ENCODE data around the gene MROH2A.

Gene MROH2A

DNA sequence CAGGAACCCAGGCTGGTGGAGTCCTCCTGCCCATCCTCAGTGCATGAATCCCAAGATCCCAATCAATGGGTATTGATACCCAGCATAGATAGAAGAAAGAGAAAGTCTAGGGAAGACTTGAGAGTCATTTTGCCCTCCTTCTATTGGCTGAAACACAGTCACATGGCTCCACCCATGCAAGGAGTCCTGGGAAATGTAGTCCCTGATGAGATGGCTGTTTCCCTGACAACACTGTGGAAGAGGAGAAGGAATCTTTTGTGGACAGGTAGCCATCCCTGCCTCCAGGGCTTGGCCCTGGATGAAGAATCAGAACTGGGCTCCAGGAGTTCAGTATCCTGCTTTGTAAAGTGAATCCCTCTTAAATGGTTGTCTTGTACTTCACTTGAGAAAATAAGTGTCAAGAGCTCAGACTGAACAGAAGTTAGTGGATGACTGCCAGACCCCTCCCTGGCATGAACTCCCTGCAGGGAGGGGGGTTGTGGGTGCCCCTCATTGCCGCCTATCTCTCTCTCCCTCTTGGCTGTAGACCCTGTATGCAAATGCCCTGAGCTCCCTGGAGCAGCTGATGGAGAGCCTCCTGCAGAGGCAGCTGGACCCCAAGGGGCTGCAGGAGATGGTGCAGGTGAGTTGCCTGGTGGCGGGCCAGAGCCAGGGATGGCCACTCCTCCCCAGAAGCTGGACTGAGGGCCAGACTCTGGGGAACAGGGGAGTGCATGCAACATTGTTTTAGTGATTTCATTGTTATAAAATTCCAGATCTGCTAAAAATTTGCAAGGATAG lies 36.1 kb downstream of the MROH2A start:
- Histone ChIP-seq H3K9ac (ENCODE audit: low read depth, low read length, poor library complexity, severe bottlenecking) (no peak overlapping the region), H3K4me1 (ENCODE audit: insufficient read depth, low read length, poor library complexity, severe bottlenecking) (no peaks in the 10 kb centered on the region), H3K79me2 (ENCODE audit: insufficient read depth, low read length) (no peaks in the 10 kb centered on the region), H3K4me3 (ENCODE audit: low read length, poor library complexity, severe bottlenecking) (no peak overlapping the region), H4K20me1 (ENCODE audit: insufficient read depth, low read length, poor library complexity, severe bottlenecking) (no peaks in the 10 kb centered on the region), H3K9me2 (replicated peaks; ENCODE audit: low read depth, low read length) (no peaks in the 10 kb centered on the region), H3F3A (ENCODE audit: low read depth) (no peaks in the 10 kb centered on the region), H2AFZ (ENCODE audit: low read length) (no peak overlapping the region), H3K36me3 (ENCODE audit: insufficient read depth, low read length) (no peaks in the 10 kb centered on the region), H3K27me3 (ENCODE audit: insufficient read depth, low read length, poor library complexity, severe bottlenecking) (no peaks in the 10 kb centered on the region), H3K9me3 (ENCODE audit: insufficient read depth, low read depth, low read length) (no peaks in the 10 kb centered on the region), H3K4me2 (ENCODE audit: low read depth, low read length, poor library complexity, severe bottlenecking) (no peak overlapping the region)
- no peak for TF ChIP-seq EZH2phosphoT487 (IDR thresholded peaks at IDR 0.05; ENCODE audit: borderline replicate concordance)
- TF ChIP-seq, protein P1, sequence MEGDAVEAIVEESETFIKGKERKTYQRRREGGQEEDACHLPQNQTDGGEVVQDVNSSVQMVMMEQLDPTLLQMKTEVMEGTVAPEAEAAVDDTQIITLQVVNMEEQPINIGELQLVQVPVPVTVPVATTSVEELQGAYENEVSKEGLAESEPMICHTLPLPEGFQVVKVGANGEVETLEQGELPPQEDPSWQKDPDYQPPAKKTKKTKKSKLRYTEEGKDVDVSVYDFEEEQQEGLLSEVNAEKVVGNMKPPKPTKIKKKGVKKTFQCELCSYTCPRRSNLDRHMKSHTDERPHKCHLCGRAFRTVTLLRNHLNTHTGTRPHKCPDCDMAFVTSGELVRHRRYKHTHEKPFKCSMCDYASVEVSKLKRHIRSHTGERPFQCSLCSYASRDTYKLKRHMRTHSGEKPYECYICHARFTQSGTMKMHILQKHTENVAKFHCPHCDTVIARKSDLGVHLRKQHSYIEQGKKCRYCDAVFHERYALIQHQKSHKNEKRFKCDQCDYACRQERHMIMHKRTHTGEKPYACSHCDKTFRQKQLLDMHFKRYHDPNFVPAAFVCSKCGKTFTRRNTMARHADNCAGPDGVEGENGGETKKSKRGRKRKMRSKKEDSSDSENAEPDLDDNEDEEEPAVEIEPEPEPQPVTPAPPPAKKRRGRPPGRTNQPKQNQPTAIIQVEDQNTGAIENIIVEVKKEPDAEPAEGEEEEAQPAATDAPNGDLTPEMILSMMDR (conservative IDR thresholded peaks at IDR 0.05; ENCODE audit: low read length) = no peak

DNA sequence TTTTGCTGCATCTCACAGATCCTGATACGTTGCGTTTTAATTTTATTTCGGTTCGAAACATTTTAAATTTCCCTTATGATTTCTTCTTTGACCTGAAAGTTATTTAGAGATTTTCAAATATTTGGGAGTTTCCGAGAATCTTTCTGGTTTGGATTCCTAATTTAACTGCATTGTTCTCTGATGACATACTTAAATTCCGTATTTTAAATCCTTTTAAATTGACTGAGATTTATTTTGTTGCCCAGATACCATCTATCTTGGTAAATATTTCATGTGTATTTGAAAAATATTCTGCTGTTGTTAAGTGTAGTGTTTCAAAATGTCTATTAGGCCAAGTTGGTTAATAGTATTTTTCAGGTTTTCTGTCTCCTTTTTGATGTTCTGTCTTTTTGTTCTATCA lies 37.7 kb downstream of the MROH2A start:
- no peak overlapping the region for H3K4me2 ChIP-seq (ENCODE audit: low read depth, low read length, poor library complexity, severe bottlenecking)
- no peak overlapping the region for H3K4me3 ChIP-seq (ENCODE audit: low read length, poor library complexity, severe bottlenecking)
- H2AFZ ChIP-seq (ENCODE audit: low read length) = no peak overlapping the region
- H3K27me3 ChIP-seq (ENCODE audit: insufficient read depth, low read length, poor library complexity, severe bottlenecking) = no peaks in the 10 kb centered on the region
- no peaks in the 10 kb centered on the region for H3K36me3 ChIP-seq (ENCODE audit: insufficient read depth, low read length)
- H3K79me2 ChIP-seq (ENCODE audit: insufficient read depth, low read length) = no peaks in the 10 kb centered on the region
- H3K9ac ChIP-seq (ENCODE audit: low read depth, low read length, poor library complexity, severe bottlenecking) = no peak overlapping the region
- no peaks in the 10 kb centered on the region for H3K9me2 ChIP-seq (replicated peaks; ENCODE audit: low read depth, low read length)
- no peaks in the 10 kb centered on the region for H3K4me1 ChIP-seq (ENCODE audit: insufficient read depth, low read length, poor library complexity, severe bottlenecking)
- H3K9me3 ChIP-seq (ENCODE audit: insufficient read depth, low read depth, low read length) = no peaks in the 10 kb centered on the region
- H3F3A ChIP-seq (ENCODE audit: low read depth) = no peaks in the 10 kb centered on the region
- no peaks in the 10 kb centered on the region for H4K20me1 ChIP-seq (ENCODE audit: insufficient read depth, low read length, poor library complexity, severe bottlenecking)
- TF ChIP-seq, protein P1 (conservative IDR thresholded peaks at IDR 0.05; ENCODE audit: low read length) = no peak

DNA sequence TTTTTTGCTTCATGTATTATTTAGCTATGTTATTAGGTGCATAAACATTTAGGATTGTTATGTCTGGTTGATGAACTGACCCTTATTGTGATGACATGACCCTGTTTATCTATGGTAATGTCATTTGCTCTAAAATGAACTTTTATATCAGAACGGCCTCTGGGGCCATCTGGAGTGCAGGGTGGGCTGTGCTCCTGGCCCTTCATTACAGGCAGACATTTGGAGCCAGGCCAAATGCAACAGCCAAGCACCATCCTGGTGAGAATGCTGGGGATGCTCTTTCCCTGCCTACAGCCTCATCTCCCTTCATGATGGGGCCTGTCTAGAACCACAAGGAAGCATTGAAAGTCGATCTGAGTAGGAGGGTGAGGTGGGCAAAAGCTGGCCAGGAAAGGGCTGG lies 38.2 kb downstream of the MROH2A start:
- Histone ChIP-seq H3K9me2 (replicated peaks; ENCODE audit: low read depth, low read length) (no peaks in the 10 kb centered on the region), H3K4me3 (ENCODE audit: low read length, poor library complexity, severe bottlenecking) (no peak overlapping the region), H3K27me3 (ENCODE audit: insufficient read depth, low read length, poor library complexity, severe bottlenecking) (no peaks in the 10 kb centered on the region), H3K4me2 (ENCODE audit: low read depth, low read length, poor library complexity, severe bottlenecking) (no peak overlapping the region), H3K9ac (ENCODE audit: low read depth, low read length, poor library complexity, severe bottlenecking) (no peak overlapping the region), H3K79me2 (ENCODE audit: insufficient read depth, low read length) (no peaks in the 10 kb centered on the region), H3K36me3 (ENCODE audit: insufficient read depth, low read length) (no peaks in the 10 kb centered on the region), H4K20me1 (ENCODE audit: insufficient read depth, low read length, poor library complexity, severe bottlenecking) (no peaks in the 10 kb centered on the region), H3F3A (ENCODE audit: low read depth) (no peaks in the 10 kb centered on the region), H3K4me1 (ENCODE audit: insufficient read depth, low read length, poor library complexity, severe bottlenecking) (no peaks in the 10 kb centered on the region), H2AFZ (ENCODE audit: low read length) (no peak overlapping the region), H3K9me3 (ENCODE audit: insufficient read depth, low read depth, low read length) (no peaks in the 10 kb centered on the region)
- TF ChIP-seq, protein P1 (conservative IDR thresholded peaks at IDR 0.05; ENCODE audit: low read length) = no peak
- TF ChIP-seq EZH2phosphoT487 (IDR thresholded peaks at IDR 0.05; ENCODE audit: borderline replicate concordance) = no peak
